GM19438 (cell line): ENCODE results near the gene SERPINA4.

Source experiments
- ATAC-seq: cut with Tn5 transposase; IDR thresholded peaks from one replicate; pipeline ENCODE4 v1.9.1; 2021; ENCODE audit warnings: low read depth; ENCODE audit not compliant: unreplicated experiment

SERPINA4 gene

DNA sequence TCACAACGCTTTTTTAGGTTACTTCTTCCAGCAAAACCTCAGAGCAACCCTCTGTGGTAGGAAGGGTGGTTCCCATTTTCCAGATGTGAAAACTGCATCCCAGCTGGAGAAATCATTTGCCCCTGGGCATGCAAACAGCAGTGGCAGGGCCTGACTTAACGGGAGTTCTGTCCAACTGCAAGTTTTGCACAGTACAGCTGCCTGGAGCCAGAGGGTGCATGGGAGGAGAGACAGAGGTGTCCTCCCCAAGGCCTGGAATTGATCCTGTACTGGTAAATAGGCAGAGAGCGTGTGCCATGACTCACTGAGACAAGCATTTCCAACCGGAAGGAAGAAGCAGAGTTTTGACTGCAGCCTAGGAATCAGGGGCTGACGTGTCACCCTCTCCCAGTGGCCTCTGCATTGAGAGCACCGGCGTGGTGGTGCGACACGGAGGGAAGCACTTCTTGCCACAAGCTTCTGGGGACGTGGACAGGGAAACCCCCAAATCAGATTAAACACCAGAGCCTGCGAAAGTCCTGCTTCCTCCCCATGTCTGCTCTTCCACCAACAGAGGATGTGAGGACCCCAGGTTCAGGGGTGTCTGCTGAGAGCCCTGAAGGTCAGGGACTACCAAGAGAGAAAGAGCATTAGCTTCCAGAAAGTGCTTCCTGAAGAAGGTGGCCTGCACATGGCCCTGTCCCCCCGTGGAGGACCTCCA, 19.0 kb upstream of the SERPINA4 start:
- ATAC-seq = no peak

DNA sequence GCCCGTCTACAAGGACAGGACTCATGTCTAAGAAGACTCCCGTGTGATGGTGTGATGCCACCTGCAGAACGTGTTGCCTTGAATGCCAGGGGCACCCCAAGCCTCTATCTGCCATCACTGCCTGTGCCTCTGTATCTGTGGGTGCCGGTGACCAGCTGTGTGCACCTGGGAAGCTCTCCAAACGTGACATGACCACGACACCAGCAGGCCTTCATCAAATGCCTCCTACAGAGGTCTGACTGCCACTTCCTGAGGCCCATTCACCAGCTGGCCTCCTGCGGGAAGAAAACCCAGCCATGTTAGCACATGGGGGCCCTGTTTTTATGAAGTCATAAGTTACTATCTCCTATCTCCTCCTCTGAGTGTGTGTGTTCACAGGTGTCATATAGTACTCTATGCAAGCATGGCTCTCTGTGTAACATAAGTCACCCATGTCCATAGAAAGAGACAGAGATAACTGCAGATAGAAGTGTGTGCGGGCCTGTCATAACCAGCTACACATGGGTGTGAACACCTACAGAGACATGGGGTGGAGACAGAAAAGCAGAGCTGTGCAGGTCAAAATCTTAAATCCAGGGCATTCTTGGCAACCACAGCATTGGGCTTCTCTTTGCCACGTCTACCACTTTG, 18.3 kb upstream of the SERPINA4 start:
- ATAC-seq = no peak

DNA sequence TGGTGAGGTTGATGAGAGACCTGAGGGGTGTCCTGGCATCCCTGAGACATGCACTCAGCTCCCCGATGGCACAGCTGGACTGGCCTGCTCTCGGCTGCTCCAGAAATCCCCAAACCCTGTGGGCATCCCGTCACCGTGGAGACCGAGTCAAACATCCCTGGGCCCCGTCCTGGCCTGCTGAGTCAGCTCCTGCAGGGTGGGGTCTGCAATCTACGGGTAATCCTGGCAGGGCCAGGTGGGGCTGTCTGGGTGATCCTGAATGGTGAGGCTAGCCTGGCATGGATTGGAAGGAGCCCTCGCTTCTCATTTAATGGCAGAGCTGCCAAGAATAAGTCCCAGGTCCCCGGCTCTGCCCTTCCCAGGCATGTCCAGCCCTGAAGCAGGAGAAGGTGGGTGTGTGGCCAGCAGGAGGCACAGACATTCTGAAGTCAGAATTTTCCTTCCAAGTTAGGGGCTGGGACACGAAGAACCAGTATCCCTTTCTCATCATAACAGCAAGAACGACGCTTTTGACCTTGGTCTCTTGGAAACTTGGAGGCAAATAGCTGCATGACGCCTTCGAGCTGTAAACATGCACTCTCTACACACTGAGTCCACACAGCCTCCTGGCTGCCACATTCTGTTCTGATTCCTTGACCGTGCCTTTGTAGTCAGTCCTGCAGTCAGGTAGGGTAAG, 17.7 kb upstream of the SERPINA4 start:
- ATAC-seq = no peak

DNA sequence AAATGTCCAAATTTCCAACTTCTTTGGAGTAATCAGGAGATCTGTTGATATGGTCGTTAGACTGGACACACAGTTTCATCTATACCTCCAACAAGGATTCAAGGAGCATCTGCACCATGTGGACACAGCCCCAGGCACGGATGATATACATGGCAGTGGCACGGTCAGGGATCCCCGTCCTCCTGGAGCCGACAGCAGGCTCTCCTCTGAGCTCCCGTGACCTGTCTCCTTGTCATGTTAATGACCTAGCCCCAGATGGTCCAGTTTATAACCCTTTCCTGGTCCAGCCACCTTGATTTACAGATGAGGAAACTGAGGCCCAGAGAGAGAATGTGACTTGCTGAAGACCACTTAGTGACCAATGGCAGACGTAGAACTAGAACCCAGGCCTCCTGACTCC, 16.5 kb upstream of the SERPINA4 start:
- ATAC-seq = no peak

DNA sequence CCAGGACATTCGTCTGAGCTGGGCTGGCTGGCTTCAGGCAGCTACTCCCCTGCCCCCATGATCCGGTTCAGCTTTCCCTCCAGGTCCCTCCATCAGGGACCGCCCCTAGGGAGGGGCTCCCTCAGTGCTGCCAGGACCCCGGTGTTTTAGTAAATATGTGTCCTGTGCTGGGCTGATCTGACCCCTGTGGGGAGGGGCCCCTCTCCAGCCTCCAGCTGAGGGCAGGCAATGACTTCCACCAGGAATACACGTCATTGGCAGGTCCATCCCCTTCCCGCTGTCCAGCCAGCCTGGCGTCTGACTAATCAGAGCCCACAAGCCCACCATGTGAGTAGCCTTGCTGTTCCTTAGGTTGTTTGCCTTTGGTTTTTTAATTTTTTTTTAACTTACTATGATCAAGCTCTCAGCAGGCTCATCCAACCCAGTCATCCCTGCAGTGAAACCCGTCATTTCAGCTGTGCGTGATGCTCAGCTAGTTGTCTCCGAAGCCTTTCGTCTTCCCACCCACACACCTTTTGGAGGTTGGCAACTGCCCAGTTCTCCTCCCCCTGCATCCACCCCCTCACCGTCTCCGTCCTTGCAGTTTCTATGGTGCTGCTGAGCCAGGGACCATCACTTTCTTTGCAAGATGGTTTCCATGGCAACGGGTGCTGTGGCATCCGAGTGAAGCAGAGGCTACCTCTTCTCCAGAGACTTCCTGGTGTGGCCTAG, 16.0 kb upstream of the SERPINA4 start:
- no peak for ATAC-seq

DNA sequence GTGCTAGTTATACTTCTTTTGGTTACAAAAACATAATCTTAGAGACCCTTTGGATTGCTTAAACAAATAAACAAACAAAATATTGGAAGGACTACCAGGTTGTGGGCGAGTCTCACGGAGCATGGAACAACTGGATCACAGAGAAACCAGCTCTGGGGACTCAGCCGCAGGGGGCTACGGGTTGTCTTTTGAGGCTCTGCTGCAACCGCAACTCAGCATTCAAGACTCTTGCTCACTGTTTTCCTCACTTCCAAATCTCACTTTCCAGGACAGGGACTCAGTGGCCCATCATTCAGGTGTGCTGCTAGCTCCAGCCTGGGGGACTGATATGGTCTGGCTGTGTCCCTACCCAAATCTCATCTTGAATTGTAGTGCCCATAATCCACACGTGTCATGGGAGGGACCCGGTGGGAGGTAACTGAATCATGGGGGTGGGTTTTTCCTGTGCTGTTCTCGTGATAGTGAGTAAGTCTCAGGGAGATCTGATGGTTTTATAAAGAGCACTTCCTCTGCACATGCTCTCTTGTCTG, 14.0 kb upstream of the SERPINA4 start:
- no peak for ATAC-seq

DNA sequence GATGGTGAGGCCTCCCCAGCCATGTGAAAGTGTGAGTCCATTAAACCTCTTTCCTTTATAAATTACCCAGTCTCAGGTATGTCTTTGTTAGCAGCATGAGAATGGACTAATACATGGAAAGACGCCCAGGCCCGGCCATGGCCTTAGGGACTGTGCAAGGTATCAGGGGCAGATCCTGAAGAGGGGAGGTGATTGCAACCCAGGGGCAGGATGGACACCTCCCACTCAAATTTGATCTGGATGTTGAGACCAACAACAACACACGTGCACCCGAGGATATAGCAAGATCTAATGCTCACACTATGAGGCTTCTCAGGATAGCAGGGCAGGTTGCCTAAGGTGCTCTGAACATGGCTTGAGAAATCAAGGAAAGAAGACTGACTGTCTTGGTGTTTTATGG, 13.5 kb upstream of the SERPINA4 start:
- ATAC-seq = no peak

DNA sequence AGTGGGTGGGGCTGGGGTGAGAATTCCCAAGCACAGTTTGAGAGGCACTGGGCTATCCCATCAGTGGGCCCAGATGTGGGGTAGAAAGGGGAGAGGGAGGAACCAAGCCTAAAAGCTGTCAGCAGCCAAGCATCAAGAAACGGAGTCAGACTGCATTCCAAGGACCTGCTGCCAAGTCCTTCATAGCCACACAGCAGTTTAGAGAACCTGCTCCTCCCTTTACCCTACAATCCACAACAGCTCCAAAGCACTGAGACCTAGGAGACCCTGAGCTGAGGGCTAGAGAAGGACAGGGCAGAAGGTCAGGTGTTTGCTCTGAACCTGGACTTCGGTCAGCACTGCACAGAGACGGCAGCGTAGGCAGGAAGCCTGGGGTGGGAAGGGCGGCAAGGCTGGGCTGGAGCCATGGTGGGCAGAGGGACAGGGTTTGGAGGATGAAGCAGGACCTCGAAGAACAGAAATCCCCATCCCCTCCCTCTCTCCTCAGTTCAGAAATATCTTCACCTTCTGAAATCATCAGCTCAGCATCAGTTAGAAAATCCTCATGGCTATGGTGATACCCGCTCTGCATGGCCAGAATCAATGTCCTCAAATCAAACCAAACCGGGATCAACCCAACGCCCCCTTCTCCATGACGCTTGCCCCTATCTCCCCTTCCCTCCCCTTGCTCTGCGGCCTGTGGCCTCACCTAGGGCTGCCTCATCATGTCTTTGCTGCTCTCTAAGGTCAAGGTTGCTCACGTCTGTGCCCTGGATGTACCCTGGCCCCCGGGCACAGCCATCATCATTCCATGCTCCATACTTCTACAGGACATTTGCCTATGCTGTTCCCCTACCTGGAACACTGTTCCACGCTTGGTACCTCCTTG, 12.9 kb upstream of the SERPINA4 start:
- ATAC-seq = no peak

DNA sequence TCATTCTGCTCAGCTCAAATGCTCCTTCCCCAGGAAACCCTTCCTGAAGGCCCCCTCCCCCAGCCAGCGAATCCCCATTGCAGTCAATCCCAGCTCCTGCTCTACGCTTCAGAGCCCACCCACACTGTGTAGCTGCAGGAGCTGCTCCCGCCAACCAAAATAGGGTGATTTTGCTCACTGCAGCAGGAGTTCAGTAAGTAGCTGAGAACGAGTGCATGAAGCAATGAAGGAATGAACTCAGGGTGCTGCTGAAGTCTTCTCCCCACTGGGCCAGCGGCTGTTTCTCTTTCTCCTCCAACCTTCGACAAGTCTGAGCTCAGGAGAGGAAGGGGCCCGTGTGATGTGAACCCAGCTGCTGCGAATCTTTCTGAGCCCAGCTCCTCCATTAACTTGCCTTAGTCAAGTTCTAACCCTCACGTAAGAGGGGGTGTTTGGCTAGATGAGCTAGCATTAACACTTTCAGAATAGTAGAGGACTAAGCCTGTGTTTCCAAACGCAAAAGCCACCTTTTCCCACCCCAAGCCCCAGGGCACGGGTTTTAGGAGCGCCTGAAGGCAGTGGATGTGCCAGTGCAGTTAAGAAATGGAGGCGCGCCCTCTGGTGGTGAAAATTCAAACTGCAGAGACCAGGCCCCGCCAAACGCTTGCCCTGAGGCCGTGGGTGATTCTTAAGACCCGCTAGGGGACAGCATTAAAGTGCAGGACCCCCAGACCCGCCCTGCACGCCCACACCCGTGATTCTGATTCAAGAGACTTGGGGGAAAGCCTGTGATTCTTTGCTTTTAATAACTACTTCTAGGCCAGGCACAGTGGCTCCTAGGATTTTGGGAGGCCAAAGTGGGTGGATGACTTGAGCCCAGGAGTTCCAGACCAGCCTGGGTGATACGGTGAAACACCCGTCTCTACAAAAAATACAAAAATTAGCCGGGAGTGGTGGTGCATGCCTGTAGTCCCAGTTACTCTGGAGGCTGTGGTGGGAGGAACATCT, 11.9 kb upstream of the SERPINA4 start:
- ATAC-seq = no peak

DNA sequence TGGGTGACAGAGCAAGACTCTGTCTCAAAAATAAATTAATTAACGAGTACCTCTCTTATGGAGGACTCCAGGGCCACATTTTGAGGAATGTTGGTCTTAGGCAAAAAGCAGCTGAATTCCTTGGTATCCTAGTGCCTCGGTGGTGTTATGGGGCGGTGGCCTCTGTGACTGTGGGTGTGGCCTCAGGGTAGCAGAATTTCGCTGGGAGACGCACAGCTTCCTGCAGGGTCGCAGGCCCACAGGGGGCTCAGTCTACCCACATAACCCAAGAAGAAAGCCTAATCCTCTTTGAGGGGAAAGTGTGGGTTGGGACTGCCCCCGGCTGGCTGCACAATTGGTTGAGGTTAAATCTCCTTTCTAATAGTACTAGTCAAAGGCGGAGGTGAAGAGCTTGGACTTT, 11.2 kb upstream of the SERPINA4 start:
- no peak for ATAC-seq

DNA sequence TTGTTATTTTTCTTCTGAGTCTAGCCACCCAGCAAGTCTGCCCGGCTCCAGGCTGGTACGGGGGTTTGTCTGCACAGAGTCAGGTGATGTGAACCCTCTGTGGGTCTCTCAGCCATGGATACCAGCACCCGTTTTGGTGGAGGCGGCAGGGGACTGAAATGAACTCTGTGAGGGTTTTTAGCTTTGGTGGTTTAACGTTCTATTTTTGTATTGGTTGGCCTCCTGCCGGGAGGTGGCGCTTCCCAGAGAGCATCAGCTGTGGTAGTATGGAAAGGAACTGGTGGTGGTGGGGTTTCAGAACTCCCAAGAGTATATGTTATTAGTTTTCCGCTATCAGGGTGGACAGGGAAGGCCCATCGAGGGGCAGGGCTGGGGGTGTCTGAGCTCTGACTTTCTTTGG, 5.3 kb upstream of the SERPINA4 start:
- ATAC-seq = no peak

DNA sequence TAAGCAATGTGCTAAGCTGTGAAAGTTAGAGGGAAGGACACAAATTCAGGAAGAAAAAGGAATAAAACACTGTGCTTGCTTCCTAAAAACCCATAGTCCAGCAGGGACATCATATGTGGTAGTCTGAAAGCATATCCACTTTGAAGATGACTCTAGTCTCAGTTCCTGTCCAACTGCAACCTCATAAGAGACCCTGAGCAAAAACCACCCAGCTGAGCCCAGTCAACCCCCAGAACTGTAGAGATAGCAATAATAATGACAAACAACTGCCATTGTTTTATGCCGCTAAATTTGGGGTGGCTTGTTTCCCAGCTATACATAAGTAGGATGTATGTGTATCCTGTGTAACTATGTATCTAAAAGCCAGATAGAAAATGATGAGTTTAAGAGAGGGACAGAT, 3.9 kb upstream of the SERPINA4 start:
- no peak for ATAC-seq

DNA sequence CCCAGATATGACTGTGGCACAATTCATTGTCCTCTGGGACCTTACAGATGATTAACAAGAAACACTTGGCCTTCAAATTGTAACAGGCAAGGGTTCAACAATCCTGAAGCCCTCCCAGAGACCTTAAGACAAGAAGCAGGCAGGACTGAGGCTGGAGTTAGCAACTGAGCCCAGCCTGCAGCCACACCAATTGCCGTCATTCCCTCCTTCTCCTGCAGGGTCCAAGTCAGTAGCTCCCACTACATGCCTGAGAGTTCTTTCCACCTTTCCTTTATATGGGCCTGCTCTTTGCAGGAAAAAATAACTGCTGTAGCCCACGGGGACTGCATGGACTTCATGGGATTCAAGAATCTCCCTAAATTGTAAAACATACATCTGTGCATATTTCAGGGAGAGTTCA, 2.4 kb upstream of the SERPINA4 start:
- no peak for ATAC-seq

DNA sequence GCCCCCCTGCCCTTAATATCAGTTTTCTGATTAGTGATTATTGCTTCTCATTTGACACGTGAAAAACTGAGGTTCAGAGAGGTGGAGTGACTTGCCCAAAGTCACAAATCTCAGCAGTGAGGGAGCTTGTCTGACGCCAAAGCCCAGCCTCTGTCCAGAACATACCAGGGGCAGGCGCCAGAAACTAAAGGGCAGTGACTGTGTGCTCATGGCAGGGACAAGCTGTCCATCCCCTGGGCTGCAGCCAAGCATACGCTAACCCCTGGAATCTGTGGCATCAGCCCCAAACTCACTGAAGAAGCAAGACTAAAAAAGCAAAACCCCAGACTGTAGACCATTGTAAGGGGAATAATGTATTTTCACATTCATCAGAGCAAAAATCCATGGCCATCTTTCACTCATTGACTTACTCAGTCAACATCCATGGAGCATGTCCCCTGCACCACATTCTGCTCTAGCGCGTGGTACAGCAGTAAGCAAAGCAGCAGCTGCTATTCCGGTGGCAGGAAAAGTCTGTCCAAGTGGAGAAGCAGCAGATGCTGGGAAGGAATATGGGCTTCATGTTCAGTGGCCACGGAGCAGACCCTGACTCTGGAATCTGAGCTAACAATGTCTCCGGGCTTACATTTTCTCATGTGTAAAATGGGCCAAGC, 1.5 kb upstream of the SERPINA4 start:
- no peak for ATAC-seq

DNA sequence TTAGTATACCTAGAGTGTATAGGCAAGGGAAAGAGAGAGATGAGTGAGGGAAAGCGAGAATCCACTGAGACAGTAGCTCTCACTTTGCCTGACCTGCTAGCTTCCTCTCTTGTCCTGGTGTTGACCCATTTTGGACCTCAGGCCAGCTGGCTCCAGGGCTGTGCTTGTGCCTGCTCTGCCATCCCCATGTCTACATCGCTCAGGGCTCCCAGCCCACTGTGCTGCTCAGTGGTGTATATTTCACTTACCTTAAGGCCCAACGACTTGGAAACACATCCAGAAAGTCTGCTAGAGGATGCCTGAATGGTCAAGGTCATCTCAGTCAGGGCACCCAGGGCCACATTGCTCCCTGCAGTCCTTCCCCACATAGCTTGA, 964 bp upstream of the SERPINA4 start:
- no peak for ATAC-seq

DNA sequence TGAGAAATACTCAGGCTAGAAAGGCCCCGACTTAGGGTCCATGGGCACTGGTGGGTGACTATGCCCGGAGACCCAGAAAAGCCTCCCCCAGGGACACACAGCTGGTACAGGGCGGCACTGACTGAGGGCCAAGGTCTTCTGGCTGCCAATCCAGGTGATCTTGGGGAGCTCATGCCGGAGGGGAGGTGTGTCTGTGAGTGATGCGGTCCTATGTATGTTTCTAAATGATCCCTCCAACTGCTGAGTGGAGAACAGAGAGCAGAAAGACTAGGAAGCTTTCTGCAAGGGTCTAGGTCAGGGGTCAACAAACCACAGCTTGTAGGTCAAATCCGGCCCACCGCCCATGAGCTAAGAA, 391 bp downstream of the SERPINA4 start:
- ATAC-seq = no peak

DNA sequence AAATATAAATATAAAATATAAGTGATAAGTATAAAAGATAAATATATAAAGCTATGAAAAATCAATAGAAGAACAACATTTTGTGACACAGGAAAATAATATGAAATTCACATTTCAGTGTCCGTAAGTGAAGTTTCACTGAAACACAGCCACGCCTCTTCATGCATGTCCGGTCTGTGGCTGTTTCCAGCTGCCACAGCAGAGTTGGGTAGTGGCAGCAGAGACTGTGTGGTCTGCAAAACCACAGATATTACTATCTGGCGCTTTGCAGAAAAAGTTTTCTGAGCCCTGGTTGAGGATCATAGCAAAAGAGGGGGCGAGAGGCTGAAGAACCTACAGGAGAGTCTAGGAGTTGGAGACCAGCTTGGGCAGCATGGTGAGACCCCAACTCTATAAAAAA, 780 bp downstream of the SERPINA4 start:
- no peak for ATAC-seq

DNA sequence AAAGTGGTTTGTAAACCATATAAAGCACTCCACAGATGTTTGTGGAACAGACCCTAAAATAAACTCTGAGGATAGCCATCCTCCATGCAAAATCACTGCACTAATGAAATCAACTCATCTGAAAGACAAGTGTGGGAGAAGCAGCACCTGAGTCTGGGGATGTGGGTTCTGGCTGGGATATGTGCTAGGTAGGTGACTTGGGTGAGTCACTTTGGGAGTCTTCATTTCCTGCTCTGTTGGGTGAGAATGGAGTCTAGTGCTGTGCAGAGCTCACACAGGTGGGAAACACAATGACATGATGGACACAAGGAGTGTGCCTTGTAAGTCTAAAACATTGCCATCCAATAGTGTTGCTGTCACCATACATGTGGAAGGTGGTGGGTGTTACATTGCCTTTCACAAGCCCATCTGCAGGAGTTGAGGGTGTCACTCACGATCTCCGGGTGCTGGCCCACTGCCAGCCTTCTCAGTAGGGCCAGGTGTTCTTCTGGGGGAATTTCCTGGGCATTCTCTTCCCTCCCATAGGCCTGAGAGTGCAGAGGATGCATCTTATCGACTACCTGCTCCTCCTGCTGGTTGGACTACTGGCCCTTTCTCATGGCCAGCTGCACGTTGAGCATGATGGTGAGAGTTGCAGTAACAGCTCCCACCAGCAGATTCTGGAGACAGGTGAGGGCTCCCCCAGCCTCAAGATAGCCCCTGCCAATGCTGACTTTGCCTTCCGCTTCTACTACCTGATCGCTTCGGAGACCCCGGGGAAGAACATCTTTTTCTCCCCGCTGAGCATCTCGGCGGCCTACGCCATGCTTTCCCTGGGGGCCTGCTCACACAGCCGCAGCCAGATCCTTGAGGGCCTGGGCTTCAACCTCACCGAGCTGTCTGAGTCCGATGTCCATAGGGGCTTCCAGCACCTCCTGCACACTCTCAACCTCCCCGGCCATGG, 2.0 kb downstream of the SERPINA4 start:
- no peak for ATAC-seq
